PC-3 (cell line): ENCODE measurements around the gene ADIRF.

Source experiments
- CTCF ChIP-seq: fragments of 300-600 bp; sonication (generic); conservative IDR thresholded peaks from 2 replicates; pipeline ENCODE4 v1.5.1; 2017; ENCODE audit warnings: antibody characterized with exemption, low read depth, mild to moderate bottlenecking, low read length
- EZH2phosphoT487 ChIP-seq: fragments of 300-600 bp; sonication (generic); IDR thresholded peaks from 2 replicates; pipeline ENCODE4 v1.6.1; 2018; ENCODE audit warnings: mild to moderate bottlenecking, antibody characterized with exemption, low read length, borderline replicate concordance

GRCh38 chr10:86952106-86952505 lies 16.2 kb upstream of the ADIRF start:
- TF ChIP-seq CTCF (no peak), EZH2phosphoT487 (no peak)
